Measurements from ENCODE around the gene LHFPL4.

LHFPL4 gene

GRCh38 chr3:9476935-9477334 lies 76.7 kb downstream of the LHFPL4 start:
- in situ Hi-C loops (cut with MboI; ENCODE audit: low sequenced_read_pairs) = no loop called here

GRCh38 chr3:9474482-9474881 lies 79.1 kb downstream of the LHFPL4 start:
- in situ Hi-C loops (cut with MboI; ENCODE audit: low sequenced_read_pairs) = no loop called here

- in situ Hi-C loops (cut with MboI; ENCODE audit: low sequenced_read_pairs) = no loop called here
Measured at GRCh38 chr3:9473496-9474065, 80.0 kb downstream of the LHFPL4 start.

- in situ Hi-C loops (cut with MboI; ENCODE audit: low sequenced_read_pairs) = no loop called here
Measured at GRCh38 chr3:9469986-9470385, 83.6 kb downstream of the LHFPL4 start.

GRCh38 chr3:9468460-9468859 lies 85.2 kb downstream of the LHFPL4 start:
- in situ Hi-C loops (cut with MboI; ENCODE audit: low sequenced_read_pairs) = no loop called here

GRCh38 chr3:9467451-9467850 lies 86.2 kb downstream of the LHFPL4 start:
- in situ Hi-C loops (cut with MboI; ENCODE audit: low sequenced_read_pairs) = no loop called here

- in situ Hi-C loops (cut with MboI; ENCODE audit: low sequenced_read_pairs) = no loop called here
Measured at GRCh38 chr3:9455596-9456131, 98.0 kb downstream of the LHFPL4 start.

GRCh38 chr3:9452417-9452816 lies 101.2 kb downstream of the LHFPL4 start:
- in situ Hi-C loops (cut with MboI; ENCODE audit: low sequenced_read_pairs) = no loop called here

- in situ Hi-C loops (cut with MboI; ENCODE audit: low sequenced_read_pairs) = no loop called here
Measured at GRCh38 chr3:9450991-9451390, 102.6 kb downstream of the LHFPL4 start.

GRCh38 chr3:9450126-9450525 lies 103.5 kb downstream of the LHFPL4 start:
- in situ Hi-C loops (cut with MboI; ENCODE audit: low sequenced_read_pairs) = no loop called here

- in situ Hi-C loops (cut with MboI; ENCODE audit: low sequenced_read_pairs) = no loop called here
Measured at GRCh38 chr3:9448643-9449042, 105.0 kb downstream of the LHFPL4 start.

All from HL-60/S4 treated with phorbol 12-myristate 13-acetate at 8.2 ng/mL for 4 days and 3 days (cell line).